WI38 (cell line): ENCODE results near the gene CCDC196.

Experiments
- H3K4me3 ChIP-seq: 2 replicates; pipeline ENCODE4 v1.5.1; 2011; ENCODE audit warnings: low read depth, mild to moderate bottlenecking, control low read depth, low read length
- CTCF ChIP-seq: IDR thresholded peaks from 2 replicates; pipeline ENCODE4 v1.5.1; 2012; ENCODE audit warnings: low read depth, mild to moderate bottlenecking, control low read depth, low read length

CCDC196 gene

GRCh38 chr14:66459603-66460002, 26.6 kb upstream of the CCDC196 start:
- no peak overlapping the region for H3K4me3 ChIP-seq
- TF ChIP-seq CTCF: no peak

DNA sequence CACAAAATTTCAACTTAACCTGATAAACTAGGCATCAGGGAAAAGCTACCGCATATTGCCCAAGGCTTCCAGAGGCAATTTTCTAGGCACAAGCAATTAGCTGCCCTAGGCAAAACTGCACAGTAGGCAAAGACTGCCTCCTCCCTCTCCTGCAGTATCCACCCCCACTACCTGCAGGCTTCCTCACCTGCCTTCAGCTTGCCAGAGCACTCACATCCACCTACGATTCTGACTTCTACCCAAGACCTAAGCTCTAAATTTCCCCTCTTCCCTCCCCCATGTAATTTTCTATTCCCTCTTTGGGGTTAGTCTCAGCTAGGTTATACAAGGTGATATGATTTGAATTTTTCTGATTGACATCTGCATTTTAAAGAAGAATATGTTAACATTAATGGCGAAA, 21.9 kb upstream of the CCDC196 start:
- no peak for TF ChIP-seq CTCF
- no peak overlapping the region for H3K4me3 ChIP-seq

- TF ChIP-seq CTCF: no peak
- no peak overlapping the region for H3K4me3 ChIP-seq
Observed at GRCh38 chr14:66468778-66469367, 17.3 kb upstream of the CCDC196 start.

DNA sequence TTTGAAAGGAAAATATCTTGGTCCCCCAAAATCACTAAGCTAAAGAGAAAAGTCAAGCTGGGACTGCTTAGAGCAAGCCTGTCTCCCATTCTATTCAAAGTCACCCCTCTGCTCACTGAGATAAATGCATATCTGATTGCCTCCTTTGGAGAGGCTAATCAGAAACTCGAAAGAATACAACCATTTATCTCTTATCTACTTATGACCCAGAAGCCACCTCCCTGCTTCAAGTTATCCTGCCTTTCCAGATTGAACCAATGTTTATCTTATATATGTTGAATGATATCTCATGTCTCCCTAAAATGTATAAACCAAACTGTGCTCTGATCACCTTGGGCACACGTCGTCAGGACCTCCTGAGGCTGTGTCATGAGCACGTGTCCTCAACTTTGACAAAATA, 14.6 kb upstream of the CCDC196 start:
- no peak overlapping the region for H3K4me3 ChIP-seq
- TF ChIP-seq CTCF: no peak

GRCh38 chr14:66472251-66472650, 13.9 kb upstream of the CCDC196 start:
- H3K4me3 ChIP-seq: no peak overlapping the region
- TF ChIP-seq CTCF: no peak

DNA sequence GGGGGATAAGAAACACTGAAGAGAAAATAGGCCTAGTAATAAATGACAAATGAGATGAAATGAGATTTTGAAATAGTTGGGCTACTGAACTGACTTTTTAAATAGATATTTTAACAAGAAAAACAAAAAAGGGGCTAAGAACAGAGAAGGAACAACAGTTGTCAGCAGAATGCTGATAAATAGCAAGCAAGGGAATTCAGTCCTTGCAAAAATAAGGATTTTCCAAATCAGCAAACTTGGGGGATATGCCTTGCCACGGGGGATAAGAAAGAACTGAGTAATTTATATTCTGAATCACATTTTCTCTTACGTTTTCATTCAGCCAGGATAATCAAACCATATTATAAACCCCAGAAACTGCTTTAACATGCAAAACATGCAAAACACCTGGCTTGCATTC, 12.9 kb upstream of the CCDC196 start:
- no peak overlapping the region for H3K4me3 ChIP-seq
- TF ChIP-seq CTCF: no peak

DNA sequence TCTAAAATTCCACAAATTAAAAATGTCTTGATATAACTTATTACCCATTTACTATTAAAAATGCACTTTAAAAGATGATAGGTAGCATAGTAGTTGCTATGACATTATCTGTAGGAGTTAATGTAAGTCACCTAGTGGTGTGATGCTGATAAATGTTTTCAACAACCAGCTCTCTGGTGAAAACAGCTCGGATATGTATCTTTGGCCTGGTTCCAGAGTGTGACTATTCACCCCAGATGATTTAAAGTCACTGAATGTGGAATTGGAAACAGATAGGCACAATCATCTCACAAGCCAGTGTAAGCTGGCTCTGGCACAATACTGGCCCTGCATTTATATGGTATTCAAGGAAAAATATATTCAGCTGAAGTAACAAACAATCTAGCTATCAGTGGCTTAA, 9.2 kb upstream of the CCDC196 start:
- TF ChIP-seq CTCF: no peak
- no peak overlapping the region for H3K4me3 ChIP-seq
